ENCODE results near the gene RCN1.

DNA sequence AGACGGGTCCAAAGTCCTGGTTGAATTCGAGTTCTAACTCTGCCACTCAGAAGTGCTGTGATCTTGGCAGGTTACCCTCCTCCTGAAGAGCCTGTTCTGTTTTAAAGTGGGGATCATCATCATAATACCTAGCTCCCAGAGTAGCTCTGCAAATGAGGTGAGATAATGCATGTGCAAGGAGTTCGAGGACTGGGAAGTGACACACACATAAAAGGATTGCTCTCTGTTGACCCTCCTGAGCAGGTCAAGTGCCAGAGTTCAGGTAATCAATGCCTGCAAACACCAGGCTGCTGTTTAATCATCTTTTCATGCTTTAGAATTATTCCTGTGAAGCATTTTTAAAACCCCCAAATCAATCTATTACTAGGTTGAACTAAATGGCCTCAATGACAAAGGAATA is 19.9 kb downstream of the RCN1 start:
- TF ChIP-seq, protein P1, sequence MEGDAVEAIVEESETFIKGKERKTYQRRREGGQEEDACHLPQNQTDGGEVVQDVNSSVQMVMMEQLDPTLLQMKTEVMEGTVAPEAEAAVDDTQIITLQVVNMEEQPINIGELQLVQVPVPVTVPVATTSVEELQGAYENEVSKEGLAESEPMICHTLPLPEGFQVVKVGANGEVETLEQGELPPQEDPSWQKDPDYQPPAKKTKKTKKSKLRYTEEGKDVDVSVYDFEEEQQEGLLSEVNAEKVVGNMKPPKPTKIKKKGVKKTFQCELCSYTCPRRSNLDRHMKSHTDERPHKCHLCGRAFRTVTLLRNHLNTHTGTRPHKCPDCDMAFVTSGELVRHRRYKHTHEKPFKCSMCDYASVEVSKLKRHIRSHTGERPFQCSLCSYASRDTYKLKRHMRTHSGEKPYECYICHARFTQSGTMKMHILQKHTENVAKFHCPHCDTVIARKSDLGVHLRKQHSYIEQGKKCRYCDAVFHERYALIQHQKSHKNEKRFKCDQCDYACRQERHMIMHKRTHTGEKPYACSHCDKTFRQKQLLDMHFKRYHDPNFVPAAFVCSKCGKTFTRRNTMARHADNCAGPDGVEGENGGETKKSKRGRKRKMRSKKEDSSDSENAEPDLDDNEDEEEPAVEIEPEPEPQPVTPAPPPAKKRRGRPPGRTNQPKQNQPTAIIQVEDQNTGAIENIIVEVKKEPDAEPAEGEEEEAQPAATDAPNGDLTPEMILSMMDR (IDR thresholded peaks at IDR 0.05), result no peak
- no peak for TF ChIP-seq BHLHE40 (IDR thresholded peaks at IDR 0.05; ENCODE audit: low read depth, low read length)
- no peak for TF ChIP-seq EP300 (IDR thresholded peaks at IDR 0.05)

All from A549 (cell line).